HEK293 (cell line): Measurements from ENCODE around the gene MYO9B.

Experiments used
- CTCF ChIA-PET: fragments of 350-600 bp; formaldehyde crosslinking; extraction: SDS; loops from one replicate; lab custom pipeline; 2021; ENCODE audit warnings: antibody characterized with exemption; lab: Yijun Ruan, JAX
- POLR2A ChIA-PET: fragments of 300-600 bp; formaldehyde crosslinking; extraction: SDS; loops from one replicate; lab custom pipeline; 2020; ENCODE audit warnings: antibody characterized with exemption, inconsistent platforms; lab: Yijun Ruan, JAX
- H3K27ac ChIP-seq: fragments of 200-500 bp; sonication (Bioruptor generic); 2 replicates; pipeline ENCODE4 v1.5.1; 2014; ENCODE audit warnings: low read depth, low read length, control low read depth, inconsistent platforms; ENCODE audit errors: extremely low read depth
- H3K36me3 ChIP-seq, 2 experiments: fragments of 200-500 bp in 1 of 2; sonication (Bioruptor generic) in 1 of 2; 1 replicate in 1 of 2; 2 replicates in 1 of 2; pipeline ENCODE4 v1.5.1; 2014 to 2017; ENCODE audit warnings: inconsistent platforms in 2 of 2, low read length in 2 of 2; ENCODE audit not compliant: control insufficient read depth in 2 of 2, insufficient read depth in 1 of 2
- H3K4me1 ChIP-seq: fragments of 200-500 bp; sonication (Bioruptor generic); 2 replicates; pipeline ENCODE4 v1.5.1; 2014; ENCODE audit warnings: mild to moderate bottlenecking, low read length, inconsistent platforms; ENCODE audit not compliant: control insufficient read depth, insufficient read depth
- H3K4me3 ChIP-seq: 2 replicates; pipeline ENCODE4 v1.5.1; 2011; ENCODE audit warnings: low read depth, mild to moderate bottlenecking, control low read depth, low read length, moderate library complexity
- H3K9me3 ChIP-seq: fragments of 200-500 bp; sonication (Bioruptor generic); 2 replicates; pipeline ENCODE4 v1.5.1; 2014; ENCODE audit warnings: low read depth, low read length, inconsistent platforms; ENCODE audit not compliant: control insufficient read depth, insufficient read depth
- BCL11B ChIP-seq: fragments of 450-650 bp; formaldehyde crosslinking; IDR thresholded peaks from 2 replicates; pipeline ENCODE4 v1.5.1; 2016; ENCODE audit warnings: low read depth, missing biosample characterization, missing genetic modification characterization
- MZF1 ChIP-seq: fragments of 450-650 bp; formaldehyde crosslinking; IDR thresholded peaks from 2 replicates; pipeline ENCODE4 v1.5.1; 2017; ENCODE audit warnings: missing biosample characterization, missing genetic modification characterization, borderline replicate concordance
- PATZ1 ChIP-seq: fragments of 450-650 bp; formaldehyde crosslinking; IDR thresholded peaks from 2 replicates; pipeline ENCODE4 v1.5.1; 2016; ENCODE audit warnings: missing biosample characterization, missing genetic modification characterization
- ZBTB44 ChIP-seq: fragments of 450-650 bp; IDR thresholded peaks from 2 replicates; pipeline ENCODE4 v1.5.1; 2018; ENCODE audit warnings: missing biosample characterization, mild to moderate bottlenecking, missing genetic modification characterization
- ZBTB48 ChIP-seq: fragments of 450-650 bp; formaldehyde crosslinking; IDR thresholded peaks from 2 replicates; pipeline ENCODE4 v1.5.1; 2016; ENCODE audit warnings: missing biosample characterization, missing genetic modification characterization
- ZNF16 ChIP-seq: fragments of 450-650 bp; formaldehyde crosslinking; IDR thresholded peaks from 2 replicates; pipeline ENCODE4 v1.5.1; 2016; ENCODE audit warnings: low read depth, missing biosample characterization, missing genetic modification characterization
- ZNF558 ChIP-seq: fragments of 450-650 bp; formaldehyde crosslinking; IDR thresholded peaks from 2 replicates; pipeline ENCODE4 v1.5.1; 2016; ENCODE audit warnings: missing biosample characterization, missing genetic modification characterization
- ZNF623 ChIP-seq: fragments of 450-650 bp; formaldehyde crosslinking; IDR thresholded peaks from 2 replicates; pipeline ENCODE4 v1.5.1; 2016; ENCODE audit warnings: missing biosample characterization, missing genetic modification characterization
- ZNF707 ChIP-seq: fragments of 450-650 bp; formaldehyde crosslinking; IDR thresholded peaks from 2 replicates; pipeline ENCODE4 v1.5.1; 2016; ENCODE audit warnings: missing biosample characterization, missing genetic modification characterization
- ZXDB ChIP-seq: fragments of 450-650 bp; formaldehyde crosslinking; IDR thresholded peaks from 2 replicates; pipeline ENCODE4 v1.5.1; 2016; ENCODE audit warnings: missing biosample characterization, missing genetic modification characterization
- TF ChIP-seq, protein P1 (sequence below): fragments of 450-650 bp; formaldehyde crosslinking; IDR thresholded peaks from 2 replicates; pipeline ENCODE4 v1.5.1; 2016; ENCODE audit warnings: missing biosample characterization, missing genetic modification characterization
- TF ChIP-seq, protein P2 (sequence below): fragments of 450-650 bp; formaldehyde crosslinking; IDR thresholded peaks from 2 replicates; pipeline ENCODE4 v1.5.1; 2016; ENCODE audit warnings: missing biosample characterization, missing genetic modification characterization
- TF ChIP-seq, protein P3 (sequence below): fragments of 450-650 bp; formaldehyde crosslinking; IDR thresholded peaks from 2 replicates; pipeline ENCODE4 v1.5.1; 2016; ENCODE audit warnings: missing biosample characterization, missing genetic modification characterization

The MYO9B gene

GRCh38 chr19:17209126-17210036 lies 133.8 kb downstream of the MYO9B start (continued):
- TF ChIP-seq, protein P1, sequence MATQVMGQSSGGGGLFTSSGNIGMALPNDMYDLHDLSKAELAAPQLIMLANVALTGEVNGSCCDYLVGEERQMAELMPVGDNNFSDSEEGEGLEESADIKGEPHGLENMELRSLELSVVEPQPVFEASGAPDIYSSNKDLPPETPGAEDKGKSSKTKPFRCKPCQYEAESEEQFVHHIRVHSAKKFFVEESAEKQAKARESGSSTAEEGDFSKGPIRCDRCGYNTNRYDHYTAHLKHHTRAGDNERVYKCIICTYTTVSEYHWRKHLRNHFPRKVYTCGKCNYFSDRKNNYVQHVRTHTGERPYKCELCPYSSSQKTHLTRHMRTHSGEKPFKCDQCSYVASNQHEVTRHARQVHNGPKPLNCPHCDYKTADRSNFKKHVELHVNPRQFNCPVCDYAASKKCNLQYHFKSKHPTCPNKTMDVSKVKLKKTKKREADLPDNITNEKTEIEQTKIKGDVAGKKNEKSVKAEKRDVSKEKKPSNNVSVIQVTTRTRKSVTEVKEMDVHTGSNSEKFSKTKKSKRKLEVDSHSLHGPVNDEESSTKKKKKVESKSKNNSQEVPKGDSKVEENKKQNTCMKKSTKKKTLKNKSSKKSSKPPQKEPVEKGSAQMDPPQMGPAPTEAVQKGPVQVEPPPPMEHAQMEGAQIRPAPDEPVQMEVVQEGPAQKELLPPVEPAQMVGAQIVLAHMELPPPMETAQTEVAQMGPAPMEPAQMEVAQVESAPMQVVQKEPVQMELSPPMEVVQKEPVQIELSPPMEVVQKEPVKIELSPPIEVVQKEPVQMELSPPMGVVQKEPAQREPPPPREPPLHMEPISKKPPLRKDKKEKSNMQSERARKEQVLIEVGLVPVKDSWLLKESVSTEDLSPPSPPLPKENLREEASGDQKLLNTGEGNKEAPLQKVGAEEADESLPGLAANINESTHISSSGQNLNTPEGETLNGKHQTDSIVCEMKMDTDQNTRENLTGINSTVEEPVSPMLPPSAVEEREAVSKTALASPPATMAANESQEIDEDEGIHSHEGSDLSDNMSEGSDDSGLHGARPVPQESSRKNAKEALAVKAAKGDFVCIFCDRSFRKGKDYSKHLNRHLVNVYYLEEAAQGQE: no peak
- TF ChIP-seq ZNF623 (tag by site-specific recombination): no peak

- ChIA-PET CTCF (no interaction called here), POLR2A (no interaction called here)
- Histone ChIP-seq H3K4me3 (no peak overlapping the region), H3K9me3 (no peaks in the 10 kb centered on the region), H3K4me1 (no peaks in the 10 kb centered on the region), H3K36me3 (peaks cover 0 to 26% of the 10 kb centered on the region in 2 experiments; a peak in 1 of 3 replicates), H3K27ac (no peak overlapping the region)
- TF ChIP-seq ZNF707 (tag by site-specific recombination): no peak
These were observed 134.7 kb downstream of the MYO9B start for GRCh38 chr19:17210296-17210695.

GRCh38 chr19:17211547-17212446 lies 136.2 kb downstream of the MYO9B start:
- no peak overlapping the region for H3K27ac ChIP-seq
- no peak for TF ChIP-seq PATZ1 (tag by site-specific recombination)
- TF ChIP-seq ZNF558: no peak
- TF ChIP-seq ZBTB48 (tag by site-specific recombination): no peak
- no peak for TF ChIP-seq ZNF16 (tag by site-specific recombination)
- no peak for TF ChIP-seq BCL11B (tag by site-specific recombination)
- TF ChIP-seq, protein P2, sequence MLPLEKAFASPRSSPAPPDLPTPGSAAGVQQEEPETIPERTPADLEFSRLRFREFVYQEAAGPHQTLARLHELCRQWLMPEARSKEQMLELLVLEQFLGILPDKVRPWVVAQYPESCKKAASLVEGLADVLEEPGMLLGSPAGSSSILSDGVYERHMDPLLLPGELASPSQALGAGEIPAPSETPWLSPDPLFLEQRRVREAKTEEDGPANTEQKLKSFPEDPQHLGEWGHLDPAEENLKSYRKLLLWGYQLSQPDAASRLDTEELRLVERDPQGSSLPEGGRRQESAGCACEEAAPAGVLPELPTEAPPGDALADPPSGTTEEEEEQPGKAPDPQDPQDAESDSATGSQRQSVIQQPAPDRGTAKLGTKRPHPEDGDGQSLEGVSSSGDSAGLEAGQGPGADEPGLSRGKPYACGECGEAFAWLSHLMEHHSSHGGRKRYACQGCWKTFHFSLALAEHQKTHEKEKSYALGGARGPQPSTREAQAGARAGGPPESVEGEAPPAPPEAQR (tag by site-specific recombination): no peak
- TF ChIP-seq, protein P3, sequence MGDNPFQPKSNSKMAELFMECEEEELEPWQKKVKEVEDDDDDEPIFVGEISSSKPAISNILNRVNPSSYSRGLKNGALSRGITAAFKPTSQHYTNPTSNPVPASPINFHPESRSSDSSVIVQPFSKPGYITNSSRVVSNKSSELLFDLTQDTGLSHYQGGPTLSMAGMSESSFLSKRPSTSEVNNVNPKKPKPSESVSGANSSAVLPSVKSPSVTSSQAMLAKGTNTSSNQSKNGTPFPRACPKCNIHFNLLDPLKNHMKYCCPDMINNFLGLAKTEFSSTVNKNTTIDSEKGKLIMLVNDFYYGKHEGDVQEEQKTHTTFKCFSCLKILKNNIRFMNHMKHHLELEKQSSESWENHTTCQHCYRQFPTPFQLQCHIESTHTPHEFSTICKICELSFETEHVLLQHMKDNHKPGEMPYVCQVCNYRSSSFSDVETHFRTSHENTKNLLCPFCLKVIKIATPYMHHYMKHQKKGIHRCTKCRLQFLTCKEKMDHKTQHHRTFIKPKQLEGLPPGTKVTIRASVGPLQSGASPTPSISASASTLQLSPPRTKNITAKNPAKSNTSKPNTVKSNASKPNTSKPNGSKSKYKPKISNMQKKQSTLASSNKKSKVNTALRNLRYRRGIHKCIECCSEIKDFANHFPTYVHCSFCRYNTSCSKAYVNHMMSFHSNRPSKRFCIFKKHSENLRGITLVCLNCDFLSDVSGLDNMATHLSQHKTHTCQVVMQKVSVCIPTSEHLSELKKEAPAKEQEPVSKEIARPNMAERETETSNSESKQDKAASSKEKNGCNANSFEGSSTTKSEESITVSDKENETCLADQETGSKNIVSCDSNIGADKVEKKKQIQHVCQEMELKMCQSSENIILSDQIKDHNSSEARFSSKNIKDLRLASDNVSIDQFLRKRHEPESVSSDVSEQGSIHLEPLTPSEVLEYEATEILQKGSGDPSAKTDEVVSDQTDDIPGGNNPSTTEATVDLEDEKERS: no peak
- no peak for TF ChIP-seq ZBTB44 (tag by site-specific recombination)
- no peak for TF ChIP-seq MZF1 (tag by site-specific recombination)
- TF ChIP-seq ZXDB (tag by site-specific recombination): no peak
- ChIA-PET POLR2A (interaction anchor here (0.5 to 1.0 kb wide), 2 partner anchors 12 to 15 kb away, joined by 3 read pairs; partner anchors contain the start of gene OCEL1), CTCF (no interaction called here)
- H3K36me3 ChIP-seq: peaks cover 0 to 14% of the 10 kb centered on the region in 2 experiments; a peak in 1 of 3 replicates
- no peak overlapping the region for H3K4me3 ChIP-seq
- H3K4me1 ChIP-seq: no peaks in the 10 kb centered on the region
- H3K9me3 ChIP-seq: no peaks in the 10 kb centered on the region
